Central memory CD8-positive, alpha-beta T cell (primary cell): Measurements from ENCODE around the gene RCAN3.
"Not testable (repeated sequence)": the region's sequence is repeated elsewhere in the genome, so short reads cannot be mapped to it uniquely, and the experiment has no call there.

Experiments used
- ATAC-seq: fragments of 150-1000 bp; cut with Tn5 transposase; replicated peaks from 2 replicates; pipeline ENCODE4 v1.10.0; 2022; ENCODE audit warnings: mild to moderate bottlenecking, moderate FRiP score, moderate number of reproducible peaks; ENCODE audit not compliant: poor library complexity, severe bottlenecking; ENCODE audit errors: extremely low read depth
- DNase-seq, 2 donors: peaks; one replicate each; pipeline ENCODE4 v3.0.0; 2021; ENCODE audit warnings: low spot score in 2 of 2
- H3K27ac Mint-ChIP-seq: one replicate; pipeline ENCODE4 v1.8.0; 2022; ENCODE audit warnings: low read depth, mild to moderate bottlenecking, moderate library complexity, mixed read lengths
- H3K27me3 Mint-ChIP-seq: one replicate; pipeline ENCODE4 v1.8.0; 2022; ENCODE audit warnings: mixed read lengths
- H3K36me3 Mint-ChIP-seq: one replicate; pipeline ENCODE4 v1.8.0; 2022; ENCODE audit warnings: mild to moderate bottlenecking, moderate library complexity, mixed read lengths; ENCODE audit not compliant: insufficient read depth
- H3K4me1 Mint-ChIP-seq: one replicate; pipeline ENCODE4 v1.8.0; 2022; ENCODE audit warnings: mixed read lengths
- H3K4me3 Mint-ChIP-seq: one replicate; pipeline ENCODE4 v1.8.0; 2022; ENCODE audit warnings: mild to moderate bottlenecking, moderate library complexity, mixed read lengths
- H3K9me3 Mint-ChIP-seq: one replicate; pipeline ENCODE4 v1.8.0; 2022; ENCODE audit warnings: mixed read lengths

Gene RCAN3

GRCh38 chr1:24504560-24504959, 1.9 kb downstream of the RCAN3 start:
- ATAC-seq = no peak
- peak overlapping the region; percentile 93 for H3K27ac Mint-ChIP-seq
- DNase-seq = no peak
- peaks cover 37% of the 10 kb centered on the region for H3K36me3 Mint-ChIP-seq
- no peaks in the 10 kb centered on the region for H3K9me3 Mint-ChIP-seq
- H3K27me3 Mint-ChIP-seq = no peaks in the 10 kb centered on the region
- peaks cover 72% of the 10 kb centered on the region for H3K4me1 Mint-ChIP-seq
- H3K4me3 Mint-ChIP-seq = peak overlapping the region; percentile 94

GRCh38 chr1:24505816-24506215, 3.2 kb downstream of the RCAN3 start:
- peak overlapping the region; percentile 61 for H3K4me3 Mint-ChIP-seq
- ATAC-seq (no peak), DNase-seq (no peak)
- H3K27ac Mint-ChIP-seq = no peak overlapping the region
- H3K4me1 Mint-ChIP-seq = peaks cover 77% of the 10 kb centered on the region
- H3K36me3 Mint-ChIP-seq = peaks cover 38% of the 10 kb centered on the region
- no peaks in the 10 kb centered on the region for H3K9me3 Mint-ChIP-seq
- no peaks in the 10 kb centered on the region for H3K27me3 Mint-ChIP-seq

GRCh38 chr1:24506691-24507381, 4.2 kb downstream of the RCAN3 start:
- ATAC-seq = no peak
- DNase-seq = peak in 1 of 2 donors; percentile 18
- H3K4me3 Mint-ChIP-seq = peak overlapping the region; percentile 61
- H3K36me3 Mint-ChIP-seq = peaks cover 37% of the 10 kb centered on the region
- H3K4me1 Mint-ChIP-seq = peaks cover 74% of the 10 kb centered on the region
- H3K27me3 Mint-ChIP-seq = no peaks in the 10 kb centered on the region
- no peaks in the 10 kb centered on the region for H3K9me3 Mint-ChIP-seq
- H3K27ac Mint-ChIP-seq = peak overlapping the region; percentile 81

GRCh38 chr1:24507405-24507804, 4.8 kb downstream of the RCAN3 start:
- H3K9me3 Mint-ChIP-seq = no peaks in the 10 kb centered on the region
- peak; percentile 12 for ATAC-seq
- DNase-seq = no peak
- peak overlapping the region; percentile 61 for H3K4me3 Mint-ChIP-seq
- no peaks in the 10 kb centered on the region for H3K27me3 Mint-ChIP-seq
- peaks cover 72% of the 10 kb centered on the region for H3K4me1 Mint-ChIP-seq
- H3K27ac Mint-ChIP-seq = peak overlapping the region; percentile 81
- peaks cover 32% of the 10 kb centered on the region for H3K36me3 Mint-ChIP-seq

GRCh38 chr1:24508911-24509310, 6.3 kb downstream of the RCAN3 start:
- ATAC-seq (no peak), DNase-seq (no peak)
- H3K4me1 Mint-ChIP-seq = peaks cover 65% of the 10 kb centered on the region
- no peaks in the 10 kb centered on the region for H3K27me3 Mint-ChIP-seq
- H3K9me3 Mint-ChIP-seq = no peaks in the 10 kb centered on the region
- H3K4me3 Mint-ChIP-seq = no peak overlapping the region
- H3K36me3 Mint-ChIP-seq = peaks cover 27% of the 10 kb centered on the region
- peak overlapping the region; percentile 81 for H3K27ac Mint-ChIP-seq

GRCh38 chr1:24513706-24514105, 11.1 kb downstream of the RCAN3 start:
- ATAC-seq = no peak
- H3K27me3 Mint-ChIP-seq = no peaks in the 10 kb centered on the region
- H3K27ac Mint-ChIP-seq = no peak overlapping the region
- H3K9me3 Mint-ChIP-seq = no peaks in the 10 kb centered on the region
- no peak for DNase-seq
- H3K4me3 Mint-ChIP-seq = no peak overlapping the region
- peaks cover 26% of the 10 kb centered on the region for H3K36me3 Mint-ChIP-seq
- peaks cover 41% of the 10 kb centered on the region for H3K4me1 Mint-ChIP-seq

- Mint-ChIP-seq H3K9me3 (no peaks in the 10 kb centered on the region), H3K27ac (no peak overlapping the region), H3K4me1 (peaks cover 30% of the 10 kb centered on the region), H3K4me3 (no peak overlapping the region), H3K36me3 (peaks cover 25% of the 10 kb centered on the region), H3K27me3 (no peaks in the 10 kb centered on the region)
- DNase-seq (no peak), ATAC-seq (no peak)
These were observed 12.3 kb downstream of the RCAN3 start for GRCh38 chr1:24514946-24515345.

- not testable (repeated sequence) for H3K27me3 Mint-ChIP-seq, H3K4me3 Mint-ChIP-seq, H3K27ac Mint-ChIP-seq, ATAC-seq, H3K9me3 Mint-ChIP-seq, DNase-seq
- Mint-ChIP-seq H3K4me1 (peaks cover 27% of the 10 kb centered on the region), H3K36me3 (peaks cover 28% of the 10 kb centered on the region)
These were observed 13.1 kb downstream of the RCAN3 start for GRCh38 chr1:24515671-24516209.

- H3K27ac Mint-ChIP-seq = no peak overlapping the region
- H3K4me1 Mint-ChIP-seq = peaks cover 23% of the 10 kb centered on the region
- no peaks in the 10 kb centered on the region for H3K9me3 Mint-ChIP-seq
- no peak overlapping the region for H3K4me3 Mint-ChIP-seq
- DNase-seq (no peak), ATAC-seq (no peak)
- H3K27me3 Mint-ChIP-seq = no peaks in the 10 kb centered on the region
- H3K36me3 Mint-ChIP-seq = peaks cover 28% of the 10 kb centered on the region
These were observed 13.9 kb downstream of the RCAN3 start for GRCh38 chr1:24516506-24516905.

- H3K4me1 Mint-ChIP-seq = peaks cover 18% of the 10 kb centered on the region
- H3K9me3 Mint-ChIP-seq = no peaks in the 10 kb centered on the region
- H3K4me3 Mint-ChIP-seq = no peak overlapping the region
- ATAC-seq (no peak), DNase-seq (no peak)
- no peak overlapping the region for H3K27ac Mint-ChIP-seq
- no peaks in the 10 kb centered on the region for H3K27me3 Mint-ChIP-seq
- peaks cover 25% of the 10 kb centered on the region for H3K36me3 Mint-ChIP-seq
These were observed 15.3 kb downstream of the RCAN3 start for GRCh38 chr1:24517898-24518297.

- not testable (repeated sequence) for H3K27me3 Mint-ChIP-seq, ATAC-seq, H3K9me3 Mint-ChIP-seq, DNase-seq, H3K4me3 Mint-ChIP-seq, H3K27ac Mint-ChIP-seq
- H3K36me3 Mint-ChIP-seq = peaks cover 20% of the 10 kb centered on the region
- peaks cover 11% of the 10 kb centered on the region for H3K4me1 Mint-ChIP-seq
These were observed 17.6 kb downstream of the RCAN3 start for GRCh38 chr1:24520282-24520681.

GRCh38 chr1:24525606-24526005, 23.0 kb downstream of the RCAN3 start:
- H3K4me3 Mint-ChIP-seq = no peak overlapping the region
- peaks cover 24% of the 10 kb centered on the region for H3K4me1 Mint-ChIP-seq
- no peaks in the 10 kb centered on the region for H3K27me3 Mint-ChIP-seq
- peaks cover 1% of the 10 kb centered on the region for H3K36me3 Mint-ChIP-seq
- ATAC-seq (no peak), DNase-seq (no peak)
- no peak overlapping the region for H3K27ac Mint-ChIP-seq
- no peaks in the 10 kb centered on the region for H3K9me3 Mint-ChIP-seq

GRCh38 chr1:24526045-24526444, 23.4 kb downstream of the RCAN3 start:
- H3K4me3 Mint-ChIP-seq = no peak overlapping the region
- no peaks in the 10 kb centered on the region for H3K9me3 Mint-ChIP-seq
- peaks cover 24% of the 10 kb centered on the region for H3K4me1 Mint-ChIP-seq
- no peaks in the 10 kb centered on the region for H3K27me3 Mint-ChIP-seq
- DNase-seq (no peak), ATAC-seq (no peak)
- peaks cover 1% of the 10 kb centered on the region for H3K36me3 Mint-ChIP-seq
- no peak overlapping the region for H3K27ac Mint-ChIP-seq
